ENCODE measurements around the gene ROR1.

Gene ROR1

GRCh38 chr1:63940440-63940839 lies 166.6 kb downstream of the ROR1 start:
- DNase-seq = no peak

- DNase-seq = no peak
Measured at GRCh38 chr1:63943393-63943792, 169.6 kb downstream of the ROR1 start.

GRCh38 chr1:63945943-63946342 lies 172.1 kb downstream of the ROR1 start:
- DNase-seq = no peak

GRCh38 chr1:63946866-63947491 lies 173.2 kb downstream of the ROR1 start:
- DNase-seq = peak; percentile 37 to 72

GRCh38 chr1:63947904-63948303 lies 174.1 kb downstream of the ROR1 start:
- no peak for DNase-seq

- no peak for DNase-seq
Measured at GRCh38 chr1:63950023-63950422, 176.2 kb downstream of the ROR1 start.

- DNase-seq = no peak
Measured at GRCh38 chr1:63951059-63951946, 177.5 kb downstream of the ROR1 start.

- no peak for DNase-seq
Measured at GRCh38 chr1:63954187-63954586, 180.4 kb downstream of the ROR1 start.

- DNase-seq = no peak
Measured at GRCh38 chr1:63955370-63956145, 181.7 kb downstream of the ROR1 start.

- no peak for DNase-seq
Measured at GRCh38 chr1:63958556-63958955, 184.7 kb downstream of the ROR1 start.

GRCh38 chr1:63960326-63960725 lies 186.5 kb downstream of the ROR1 start:
- DNase-seq = no peak

- peak; percentile 30 to 62 for DNase-seq
Measured at GRCh38 chr1:63966016-63966415, 192.2 kb downstream of the ROR1 start.

GRCh38 chr1:63967901-63968300 lies 194.1 kb downstream of the ROR1 start:
- no peak for DNase-seq

- no peak for DNase-seq
Measured at GRCh38 chr1:63968663-63969440, 195.0 kb downstream of the ROR1 start.

- no peak for DNase-seq
Measured at GRCh38 chr1:63969441-63969901, 195.7 kb downstream of the ROR1 start.

GRCh38 chr1:63971557-63971956 lies 197.7 kb downstream of the ROR1 start:
- DNase-seq = no peak

GRCh38 chr1:63973005-63973419 lies 199.2 kb downstream of the ROR1 start:
- DNase-seq = no peak

- peak in 1 of 2 experiments; percentile 24 for DNase-seq
Measured at GRCh38 chr1:63974966-63975365, 201.1 kb downstream of the ROR1 start.

- DNase-seq = peak; percentile 75 to 76
Measured at GRCh38 chr1:63975481-63975880, 201.7 kb downstream of the ROR1 start.

- no peak for DNase-seq
Measured at GRCh38 chr1:63976006-63976405, 202.2 kb downstream of the ROR1 start.

- DNase-seq = no peak
Measured at GRCh38 chr1:63977466-63977865, 203.6 kb downstream of the ROR1 start.

GRCh38 chr1:63980740-63981407 lies 207.1 kb downstream of the ROR1 start:
- no peak for DNase-seq
